H9 (cell line): ENCODE results near the gene RGR. TPM values are rescaled to one million over a fixed set of nuclear protein-coding genes. Genes with fewer than 3 reads are reported as not detected.

ENCODE experiments used
- DNase-seq: peaks from one replicate; pipeline ENCODE4 v3.0.0-alpha.2; 2017
- H2AFZ ChIP-seq: one replicate; pipeline ENCODE4 v1.6.1; 2013; ENCODE audit warnings: mild to moderate bottlenecking, low read length, control low read depth, moderate library complexity
- H2AK5ac ChIP-seq: 2 replicates; pipeline ENCODE4 v1.6.1; 2013; ENCODE audit warnings: low read length, control low read depth, mixed read lengths; ENCODE audit not compliant: insufficient read length
- H2BK120ac ChIP-seq: one replicate; pipeline ENCODE4 v1.6.1; 2013; ENCODE audit warnings: low read depth, mild to moderate bottlenecking, low read length, control low read depth, inconsistent platforms; ENCODE audit not compliant: poor library complexity, severe bottlenecking
- H2BK12ac ChIP-seq: 2 replicates; pipeline ENCODE4 v1.6.1; 2013; ENCODE audit warnings: low read length, control low read depth, mixed read lengths, low read depth; ENCODE audit not compliant: insufficient read length
- H2BK15ac ChIP-seq: 2 replicates; pipeline ENCODE4 v1.6.1; 2013; ENCODE audit warnings: low read depth, low read length, control low read depth
- H2BK20ac ChIP-seq: one replicate; pipeline ENCODE4 v1.6.1; 2013; ENCODE audit warnings: low read depth, mild to moderate bottlenecking, low read length, control low read depth, inconsistent platforms; ENCODE audit not compliant: poor library complexity, severe bottlenecking
- H2BK5ac ChIP-seq: 2 replicates; pipeline ENCODE4 v1.6.1; 2013; ENCODE audit warnings: low read length, control low read depth, mixed read lengths; ENCODE audit not compliant: insufficient read length
- H3K14ac ChIP-seq: 2 replicates; pipeline ENCODE4 v1.6.1; 2013; ENCODE audit warnings: low read length, control low read depth; ENCODE audit not compliant: insufficient read depth
- H3K18ac ChIP-seq: 2 replicates; pipeline ENCODE4 v1.6.1; 2013; ENCODE audit warnings: low read depth, mild to moderate bottlenecking, mixed read lengths, low read length, control low read depth; ENCODE audit not compliant: insufficient read length
- H3K23ac ChIP-seq: 2 replicates; pipeline ENCODE4 v1.6.1; 2013; ENCODE audit warnings: low read length, control low read depth, mixed read lengths, low read depth; ENCODE audit not compliant: insufficient read length
- H3K23me2 ChIP-seq: 2 replicates; pipeline ENCODE4 v1.6.1; 2013; ENCODE audit warnings: low read depth, mild to moderate bottlenecking, mixed read lengths, low read length, control low read depth; ENCODE audit not compliant: insufficient read length, poor library complexity, severe bottlenecking
- H3K27ac ChIP-seq: 2 replicates; pipeline ENCODE4 v1.5.1; 2013; ENCODE audit warnings: low read length, control low read depth, mixed read lengths, low read depth; ENCODE audit not compliant: insufficient read length
- H3K27me3 ChIP-seq: 2 replicates; pipeline ENCODE4 v1.6.1; 2013; ENCODE audit warnings: low read length, control low read depth, inconsistent platforms; ENCODE audit not compliant: insufficient read depth
- H3K4ac ChIP-seq: 2 replicates; pipeline ENCODE4 v1.6.1; 2013; ENCODE audit warnings: low read depth, mild to moderate bottlenecking, control low read depth, inconsistent platforms, low read length, moderate library complexity
- H3K4me1 ChIP-seq: 2 replicates; pipeline ENCODE4 v1.6.1; 2013; ENCODE audit warnings: low read length, control low read depth, inconsistent platforms; ENCODE audit not compliant: insufficient read depth
- H3K4me2 ChIP-seq: 2 replicates; pipeline ENCODE4 v1.6.1; 2013; ENCODE audit warnings: low read length, control low read depth, mixed read lengths; ENCODE audit not compliant: insufficient read length, insufficient read depth
- H3K56ac ChIP-seq: 2 replicates; pipeline ENCODE4 v1.6.1; 2013; ENCODE audit warnings: low read depth, mild to moderate bottlenecking, mixed read lengths, low read length, control low read depth; ENCODE audit not compliant: insufficient read length
- H3K79me1 ChIP-seq: 2 replicates; pipeline ENCODE4 v1.6.1; 2013; ENCODE audit warnings: low read depth, mild to moderate bottlenecking, moderate library complexity, low read length, control low read depth, inconsistent platforms; ENCODE audit not compliant: insufficient read depth, poor library complexity, severe bottlenecking
- H3K79me2 ChIP-seq: 2 replicates; pipeline ENCODE4 v1.6.1; 2013; ENCODE audit warnings: low read length, control low read depth, inconsistent platforms; ENCODE audit not compliant: insufficient read depth
- H3K9ac ChIP-seq: 2 replicates; pipeline ENCODE4 v1.6.1; 2013; ENCODE audit warnings: low read length, control low read depth, mixed read lengths; ENCODE audit not compliant: insufficient read length; ENCODE audit errors: extremely low read depth
- H3K9me3 ChIP-seq: one replicate; pipeline ENCODE4 v1.6.1; 2013; ENCODE audit warnings: low read depth, low read length, inconsistent platforms; ENCODE audit not compliant: control insufficient read depth
- H3T11ph ChIP-seq: one replicate; pipeline ENCODE4 v1.6.1; 2013; ENCODE audit warnings: mild to moderate bottlenecking, low read length, control low read depth, inconsistent platforms
- H4K20me1 ChIP-seq: one replicate; pipeline ENCODE4 v1.6.1; 2013; ENCODE audit not compliant: control insufficient read depth, insufficient read length, insufficient read depth
- H4K5ac ChIP-seq: 2 replicates; pipeline ENCODE4 v1.6.1; 2013; ENCODE audit warnings: low read depth, mild to moderate bottlenecking, mixed read lengths, low read length, control low read depth; ENCODE audit not compliant: insufficient read length
- H4K8ac ChIP-seq: replicated peaks from 2 replicates; pipeline ENCODE4 v1.6.1; 2013; ENCODE audit warnings: low read length, control low read depth, mixed read lengths, low read depth; ENCODE audit not compliant: insufficient read length
- H4K91ac ChIP-seq: 2 replicates; pipeline ENCODE4 v1.6.1; 2013; ENCODE audit warnings: low read depth, mild to moderate bottlenecking, moderate library complexity, mixed read lengths, low read length, control low read depth; ENCODE audit not compliant: insufficient read length
- H3K27ac Mint-ChIP-seq, 3 experiments: 2 replicates in 2 of 3; 3 replicates in 1 of 3; pipeline ENCODE4 v1.8.0; 2020 to 2021; ENCODE audit warnings: mixed read lengths in 3 of 3, mild to moderate bottlenecking in 1 of 3, moderate library complexity in 1 of 3
- H3K27me3 Mint-ChIP-seq: 2 replicates; pipeline ENCODE4 v1.8.0; 2021; ENCODE audit warnings: low read depth, mild to moderate bottlenecking, moderate library complexity, mixed read lengths
- H3K36me3 Mint-ChIP-seq, 3 experiments: 2 replicates in 2 of 3; 3 replicates in 1 of 3; pipeline ENCODE4 v1.8.0; 2020 to 2021; ENCODE audit warnings: low read depth in 3 of 3, mixed read lengths in 3 of 3; ENCODE audit not compliant: insufficient read depth in 1 of 3
- H3K4me1 Mint-ChIP-seq, 2 experiments: 2 replicates each; pipeline ENCODE4 v1.8.0; 2020; ENCODE audit warnings: mixed read lengths in 2 of 2
- H3K4me3 Mint-ChIP-seq, 2 experiments: 2 replicates in 1 of 2; 3 replicates in 1 of 2; pipeline ENCODE4 v1.8.0; 2020 to 2021; ENCODE audit warnings: mild to moderate bottlenecking in 2 of 2, mixed read lengths in 2 of 2, moderate library complexity in 1 of 2
- H3K9me3 Mint-ChIP-seq, 2 experiments: 2 replicates in 1 of 2; 3 replicates in 1 of 2; pipeline ENCODE4 v1.8.0; 2020; ENCODE audit warnings: mild to moderate bottlenecking in 2 of 2, mixed read lengths in 2 of 2, moderate library complexity in 1 of 2
- CTCF ChIP-seq: fragments of 200-600 bp; sonication (generic); conservative IDR thresholded peaks from 3 replicates; pipeline ENCODE4 v1.8.0; 2021; ENCODE audit warnings: antibody characterized with exemption, mild to moderate bottlenecking
- WGBS: extraction: QIAGEN DNeasy Blood & Tissue Kit; methylation state at CpG from one replicate; pipeline ENCODE4 v1.1.7; 2013; ENCODE audit warnings: missing lambda C conversion rate, low lambda C conversion rate, mixed read lengths; ENCODE audit not compliant: insufficient read length; ENCODE audit errors: extremely low coverage; 5-methylcytosine and 5-hydroxymethylcytosine counted together
- total RNA-seq: library from RNA; stranded (reverse); gene quantifications from 2 replicates; pipeline ENCODE4 v1.2.1, GENCODE V29; 2021

Gene RGR
- total RNA-seq, 1 experiment from 2014 or later: not detected

GRCh38 chr10:84308021-84308420 lies 63.2 kb downstream of the RGR start:
- no peak for DNase-seq
- no peaks in the 10 kb centered on the region for H3K9me3 ChIP-seq
- H3K4ac ChIP-seq: no peak overlapping the region
- H3K27ac Mint-ChIP-seq: peak overlapping the region in 1 of 3 experiments; percentile 38; a peak in 1 of 7 replicates
- H4K20me1 ChIP-seq: no peaks in the 10 kb centered on the region
- no peaks in the 10 kb centered on the region for H3K23me2 ChIP-seq
- H2BK20ac ChIP-seq: no peak overlapping the region
- peaks cover 4 to 13% of the 10 kb centered on the region in 2 experiments for H3K4me1 Mint-ChIP-seq
- H3K14ac ChIP-seq: no peak overlapping the region
- no peaks in the 10 kb centered on the region for H3K79me1 ChIP-seq
- no peaks in the 10 kb centered on the region for H3K27me3 Mint-ChIP-seq
- no peak overlapping the region for H2AFZ ChIP-seq
- H3T11ph ChIP-seq: no peak overlapping the region
- no peaks in the 10 kb centered on the region for H3K27me3 ChIP-seq
- H2BK5ac ChIP-seq: no peak overlapping the region
- no peak overlapping the region for H3K9ac ChIP-seq
- WGBS: no CpG with 5 or more reads among the region's 1 CpG
- H3K23ac ChIP-seq: no peak overlapping the region
- H4K5ac ChIP-seq: no peak overlapping the region
- no peak overlapping the region for H2BK12ac ChIP-seq
- no peak overlapping the region for H3K18ac ChIP-seq
- no peak overlapping the region for H3K56ac ChIP-seq
- H3K9me3 Mint-ChIP-seq: peaks cover 0 to 5% of the 10 kb centered on the region in 2 experiments; a peak in 4 of 5 replicates
- no peak overlapping the region for H2BK120ac ChIP-seq
- H2BK15ac ChIP-seq: no peak overlapping the region
- no peak overlapping the region for H3K27ac ChIP-seq
- H4K8ac ChIP-seq: no peak overlapping the region
- no peak overlapping the region for H2AK5ac ChIP-seq
- H3K36me3 Mint-ChIP-seq: no peaks in the 10 kb centered on the region; a peak in 2 of 7 replicates
- no peak overlapping the region for H3K4me2 ChIP-seq
- H3K4me1 ChIP-seq: peaks cover 6% of the 10 kb centered on the region; the same call in 1 of the 2 replicates
- H3K79me2 ChIP-seq: no peaks in the 10 kb centered on the region
- H3K4me3 Mint-ChIP-seq: no peak overlapping the region
- no peak overlapping the region for H4K91ac ChIP-seq
- TF ChIP-seq CTCF: no peak
